Astrocyte (in vitro differentiated cells and primary cell): Measurements from ENCODE around the gene METTL23. TPM values are rescaled to one million over a fixed set of nuclear protein-coding genes. Genes with fewer than 3 reads are reported as not detected.

Source experiments
- DNase-seq: peaks from one replicate; pipeline ENCODE4 v3.0.0-alpha.2; 2010; ENCODE audit warnings: low read depth
- FAIRE-seq: peaks from 2 replicates; lab custom pipeline; 2011; peaks lifted over from hg19 to GRCh38; lab: Jason Lieb, UNC
- H2AFZ ChIP-seq: 2 replicates; pipeline ENCODE4 v1.6.0; 2012; ENCODE audit warnings: low read depth, low read length, inconsistent platforms
- H3K27ac ChIP-seq: 2 replicates; pipeline ENCODE4 v1.5.1; 2011; ENCODE audit warnings: low read depth, low read length, inconsistent platforms
- H3K27me3 ChIP-seq: 2 replicates; pipeline ENCODE4 v1.6.0; 2011; ENCODE audit warnings: low read length, inconsistent platforms; ENCODE audit not compliant: insufficient read depth
- H3K36me3 ChIP-seq: 2 replicates; pipeline ENCODE4 v1.5.1; 2011; ENCODE audit warnings: low read length, inconsistent platforms; ENCODE audit not compliant: insufficient read depth
- H3K4me1 ChIP-seq: 2 replicates; pipeline ENCODE4 v1.5.1; 2011; ENCODE audit warnings: low read length, inconsistent platforms; ENCODE audit not compliant: insufficient read depth
- H3K4me2 ChIP-seq: 2 replicates; pipeline ENCODE4 v1.6.0; 2012; ENCODE audit warnings: low read length, inconsistent platforms
- H3K4me3 ChIP-seq: 2 replicates; pipeline ENCODE4 v1.5.1; 2011; ENCODE audit warnings: low read depth, mild to moderate bottlenecking, low read length, inconsistent platforms; ENCODE audit not compliant: insufficient read depth
- H3K79me2 ChIP-seq: 2 replicates; pipeline ENCODE4 v1.6.0; 2012; ENCODE audit warnings: mild to moderate bottlenecking, low read length, inconsistent platforms; ENCODE audit not compliant: insufficient read depth
- H3K9ac ChIP-seq: 2 replicates; pipeline ENCODE4 v1.6.0; 2012; ENCODE audit warnings: mild to moderate bottlenecking, low read length, inconsistent platforms
- H3K9me3 ChIP-seq: 2 replicates; pipeline ENCODE4 v1.5.1; 2012; ENCODE audit warnings: low read depth, mild to moderate bottlenecking, low read length, inconsistent platforms; ENCODE audit not compliant: insufficient read depth
- H4K20me1 ChIP-seq: 2 replicates; pipeline ENCODE4 v1.6.0; 2012; ENCODE audit warnings: low read length, inconsistent platforms; ENCODE audit not compliant: insufficient read depth
- H3K27ac Mint-ChIP-seq: one replicate; pipeline ENCODE4 v1.8.0; 2021; ENCODE audit warnings: mild to moderate bottlenecking, mixed read lengths; ENCODE audit not compliant: unreplicated experiment
- H3K27me3 Mint-ChIP-seq: one replicate; pipeline ENCODE4 v1.8.0; 2021; ENCODE audit warnings: low read depth, mixed read lengths; ENCODE audit not compliant: unreplicated experiment
- H3K36me3 Mint-ChIP-seq: one replicate; pipeline ENCODE4 v1.8.0; 2021; ENCODE audit warnings: low read depth, mixed read lengths; ENCODE audit not compliant: unreplicated experiment
- H3K4me1 Mint-ChIP-seq: one replicate; pipeline ENCODE4 v1.8.0; 2021; ENCODE audit warnings: low read depth, mixed read lengths; ENCODE audit not compliant: unreplicated experiment
- H3K4me3 Mint-ChIP-seq: one replicate; pipeline ENCODE4 v1.8.0; 2021; ENCODE audit warnings: mild to moderate bottlenecking, moderate library complexity, mixed read lengths; ENCODE audit not compliant: unreplicated experiment
- H3K9me3 Mint-ChIP-seq: one replicate; pipeline ENCODE4 v1.8.0; 2021; ENCODE audit warnings: mild to moderate bottlenecking, mixed read lengths; ENCODE audit not compliant: unreplicated experiment
- EZH2 ChIP-seq: IDR thresholded peaks from 2 replicates; pipeline ENCODE4 v1.6.1; 2012; ENCODE audit warnings: mild to moderate bottlenecking, low read length, inconsistent platforms; ENCODE audit not compliant: insufficient read depth
- total RNA-seq: library from RNA; stranded (reverse); gene quantifications from 2 replicates; pipeline ENCODE4 v1.2.1, GENCODE V29; 2021
- TF ChIP-seq, protein P1 (sequence below): IDR thresholded peaks from 2 replicates; pipeline ENCODE4 v1.5.1; 2011; ENCODE audit warnings: low read depth, mild to moderate bottlenecking, inconsistent platforms, low read length, moderate library complexity; ENCODE audit not compliant: insufficient read depth

METTL23 gene
- total RNA-seq, 1 donor from 2014 or later = 24.3 TPM

DNA sequence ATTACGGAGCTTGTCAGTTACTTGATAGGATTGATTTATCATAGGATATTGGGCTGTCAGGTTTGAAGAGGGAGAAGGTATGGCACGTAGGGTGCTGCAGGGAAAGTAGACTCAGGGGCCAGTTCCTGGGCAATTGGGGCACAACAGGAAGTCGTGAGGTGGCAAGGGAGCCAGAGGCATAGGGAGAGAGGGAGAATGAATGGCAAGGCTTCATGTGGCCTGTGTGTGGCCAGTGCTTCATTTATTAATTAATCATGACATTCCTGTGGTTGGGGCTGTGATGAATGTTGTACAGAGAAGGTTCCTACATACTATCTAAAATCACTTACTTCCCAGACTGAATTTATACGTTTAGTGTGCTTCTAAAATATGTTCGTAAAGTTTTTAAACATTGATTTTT is 30.6 kb downstream of the METTL23 start:
- Mint-ChIP-seq H3K4me1 (peaks cover 2% of the 10 kb centered on the region), H3K27me3 (no peaks in the 10 kb centered on the region), H3K9me3 (no peaks in the 10 kb centered on the region), H3K27ac (no peak overlapping the region), H3K4me3 (no peak overlapping the region), H3K36me3 (peaks cover 15% of the 10 kb centered on the region)
- DNase-seq (peak; percentile 10), FAIRE-seq (no peak)
- no peak overlapping the region for H3K4me2 ChIP-seq
- no peak overlapping the region for H3K27ac ChIP-seq
- peaks cover 3% of the 10 kb centered on the region for H3K36me3 ChIP-seq
- H3K4me3 ChIP-seq = no peak overlapping the region
- no peaks in the 10 kb centered on the region for H3K27me3 ChIP-seq
- no peaks in the 10 kb centered on the region for H3K4me1 ChIP-seq
- H2AFZ ChIP-seq = no peak overlapping the region
- H3K9ac ChIP-seq = no peak overlapping the region
- no peaks in the 10 kb centered on the region for H3K9me3 ChIP-seq
- TF ChIP-seq EZH2 = no peak
- TF ChIP-seq, protein P1, sequence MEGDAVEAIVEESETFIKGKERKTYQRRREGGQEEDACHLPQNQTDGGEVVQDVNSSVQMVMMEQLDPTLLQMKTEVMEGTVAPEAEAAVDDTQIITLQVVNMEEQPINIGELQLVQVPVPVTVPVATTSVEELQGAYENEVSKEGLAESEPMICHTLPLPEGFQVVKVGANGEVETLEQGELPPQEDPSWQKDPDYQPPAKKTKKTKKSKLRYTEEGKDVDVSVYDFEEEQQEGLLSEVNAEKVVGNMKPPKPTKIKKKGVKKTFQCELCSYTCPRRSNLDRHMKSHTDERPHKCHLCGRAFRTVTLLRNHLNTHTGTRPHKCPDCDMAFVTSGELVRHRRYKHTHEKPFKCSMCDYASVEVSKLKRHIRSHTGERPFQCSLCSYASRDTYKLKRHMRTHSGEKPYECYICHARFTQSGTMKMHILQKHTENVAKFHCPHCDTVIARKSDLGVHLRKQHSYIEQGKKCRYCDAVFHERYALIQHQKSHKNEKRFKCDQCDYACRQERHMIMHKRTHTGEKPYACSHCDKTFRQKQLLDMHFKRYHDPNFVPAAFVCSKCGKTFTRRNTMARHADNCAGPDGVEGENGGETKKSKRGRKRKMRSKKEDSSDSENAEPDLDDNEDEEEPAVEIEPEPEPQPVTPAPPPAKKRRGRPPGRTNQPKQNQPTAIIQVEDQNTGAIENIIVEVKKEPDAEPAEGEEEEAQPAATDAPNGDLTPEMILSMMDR = no peak
- H3K79me2 ChIP-seq = no peaks in the 10 kb centered on the region
- H4K20me1 ChIP-seq = no peaks in the 10 kb centered on the region

DNA sequence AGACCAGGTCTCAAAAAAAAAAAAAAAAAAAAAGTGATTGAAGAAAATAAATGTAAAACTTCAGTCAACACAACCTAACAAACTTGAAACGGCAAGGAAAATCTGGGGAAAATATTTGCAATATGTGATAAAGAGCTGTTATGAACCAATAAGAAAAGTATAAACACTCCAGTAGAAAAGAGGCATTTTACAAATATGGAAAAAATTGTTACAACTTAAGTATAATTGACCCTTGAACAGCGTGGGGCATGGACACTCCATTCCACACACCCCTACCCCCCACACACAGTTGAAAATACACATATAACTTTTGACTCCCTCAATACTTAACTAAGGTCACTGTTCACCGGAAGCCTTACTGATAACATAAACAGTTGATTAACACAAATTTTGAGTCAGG is 31.9 kb downstream of the METTL23 start:
- H4K20me1 ChIP-seq = no peaks in the 10 kb centered on the region
- Mint-ChIP-seq H3K27me3 (no peaks in the 10 kb centered on the region), H3K4me3 (no peak overlapping the region), H3K9me3 (no peaks in the 10 kb centered on the region), H3K4me1 (peaks cover 2% of the 10 kb centered on the region), H3K27ac (no peak overlapping the region), H3K36me3 (peaks cover 13% of the 10 kb centered on the region)
- H3K4me2 ChIP-seq = no peak overlapping the region
- no peaks in the 10 kb centered on the region for H3K9me3 ChIP-seq
- no peak overlapping the region for H3K27ac ChIP-seq
- H3K4me3 ChIP-seq = no peak overlapping the region
- TF ChIP-seq, protein P1 = no peak
- no peak for TF ChIP-seq EZH2
- H2AFZ ChIP-seq = no peak overlapping the region
- H3K9ac ChIP-seq = no peak overlapping the region
- no peaks in the 10 kb centered on the region for H3K79me2 ChIP-seq
- H3K27me3 ChIP-seq = no peaks in the 10 kb centered on the region
- FAIRE-seq (no peak), DNase-seq (no peak)
- peaks cover 3% of the 10 kb centered on the region for H3K36me3 ChIP-seq
- no peaks in the 10 kb centered on the region for H3K4me1 ChIP-seq

GRCh38 chr17:76772842-76773525 is 46.3 kb downstream of the METTL23 start:
- H3K36me3 ChIP-seq = peaks cover 11% of the 10 kb centered on the region
- peaks cover 2% of the 10 kb centered on the region for H3K9me3 Mint-ChIP-seq
- H3K79me2 ChIP-seq = no peaks in the 10 kb centered on the region
- TF ChIP-seq, protein P1 = no peak
- TF ChIP-seq EZH2 = no peak
- peaks cover 10% of the 10 kb centered on the region for H3K4me1 Mint-ChIP-seq
- H3K27me3 ChIP-seq = no peaks in the 10 kb centered on the region
- peak overlapping the region; percentile 40 for H3K4me3 ChIP-seq
- no peaks in the 10 kb centered on the region for H4K20me1 ChIP-seq
- peak overlapping the region; percentile 60 for H3K4me3 Mint-ChIP-seq
- peak overlapping the region; percentile 87 for H3K27ac Mint-ChIP-seq
- peaks cover 7% of the 10 kb centered on the region for H3K4me1 ChIP-seq
- H3K9me3 ChIP-seq = no peaks in the 10 kb centered on the region
- H3K27ac ChIP-seq = peak overlapping the region; percentile 71
- H3K9ac ChIP-seq = peak overlapping the region; percentile 62
- no peaks in the 10 kb centered on the region for H3K27me3 Mint-ChIP-seq
- FAIRE-seq (peak; percentile 70), DNase-seq (peak; percentile 86)
- peak overlapping the region; percentile 12 for H2AFZ ChIP-seq
- peak overlapping the region; percentile 81 for H3K4me2 ChIP-seq
- peaks cover 13% of the 10 kb centered on the region for H3K36me3 Mint-ChIP-seq
